Loucy (cell line): Measurements from ENCODE around the gene DHPS.

Experiments used
- EZH2phosphoT487 ChIP-seq: fragments of 200-600 bp; IDR thresholded peaks from 2 replicates; pipeline ENCODE4 v1.6.1; 2018; ENCODE audit warnings: antibody characterized with exemption, mild to moderate bottlenecking, moderate library complexity, borderline replicate concordance
- TF ChIP-seq, protein P1 (sequence below): fragments of 200-600 bp; sonication (generic); conservative IDR thresholded peaks from 2 replicates; pipeline ENCODE4 v1.5.1; 2014; ENCODE audit warnings: mild to moderate bottlenecking, antibody characterized with exemption, low read length

DNA sequence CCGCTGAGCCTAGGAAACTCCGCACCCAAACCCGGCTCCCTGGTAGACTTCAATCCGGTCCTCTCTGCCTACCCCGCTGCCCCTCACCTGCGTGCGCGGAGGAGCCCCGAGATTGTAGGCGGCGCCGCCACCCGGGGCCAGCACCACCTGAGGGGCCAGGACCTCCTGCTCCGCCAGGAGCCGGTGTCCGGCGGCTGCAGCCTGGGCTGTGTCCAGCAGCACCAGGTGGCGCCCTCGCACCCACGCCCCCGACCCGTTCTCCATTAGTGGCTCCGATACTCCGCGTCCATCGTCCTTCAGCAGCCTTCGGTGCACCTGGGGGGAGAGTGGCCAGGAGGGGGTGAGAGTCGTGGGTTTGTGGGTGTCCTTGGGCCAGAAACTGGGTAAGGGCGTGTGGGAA lies 33.6 kb downstream of the DHPS start:
- TF ChIP-seq EZH2phosphoT487 = no peak
- TF ChIP-seq, protein P1, sequence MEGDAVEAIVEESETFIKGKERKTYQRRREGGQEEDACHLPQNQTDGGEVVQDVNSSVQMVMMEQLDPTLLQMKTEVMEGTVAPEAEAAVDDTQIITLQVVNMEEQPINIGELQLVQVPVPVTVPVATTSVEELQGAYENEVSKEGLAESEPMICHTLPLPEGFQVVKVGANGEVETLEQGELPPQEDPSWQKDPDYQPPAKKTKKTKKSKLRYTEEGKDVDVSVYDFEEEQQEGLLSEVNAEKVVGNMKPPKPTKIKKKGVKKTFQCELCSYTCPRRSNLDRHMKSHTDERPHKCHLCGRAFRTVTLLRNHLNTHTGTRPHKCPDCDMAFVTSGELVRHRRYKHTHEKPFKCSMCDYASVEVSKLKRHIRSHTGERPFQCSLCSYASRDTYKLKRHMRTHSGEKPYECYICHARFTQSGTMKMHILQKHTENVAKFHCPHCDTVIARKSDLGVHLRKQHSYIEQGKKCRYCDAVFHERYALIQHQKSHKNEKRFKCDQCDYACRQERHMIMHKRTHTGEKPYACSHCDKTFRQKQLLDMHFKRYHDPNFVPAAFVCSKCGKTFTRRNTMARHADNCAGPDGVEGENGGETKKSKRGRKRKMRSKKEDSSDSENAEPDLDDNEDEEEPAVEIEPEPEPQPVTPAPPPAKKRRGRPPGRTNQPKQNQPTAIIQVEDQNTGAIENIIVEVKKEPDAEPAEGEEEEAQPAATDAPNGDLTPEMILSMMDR = no peak
